Measurements from ENCODE around the gene TRHDE.

TRHDE gene

GRCh38 chr12:72241552-72241951 lies 30.6 kb upstream of the TRHDE start:
- TF ChIP-seq OSR1 (CRISPR knock-in tag; IDR thresholded peaks at IDR 0.05), result no peak
- TF ChIP-seq BACH2 (CRISPR knock-in tag; IDR thresholded peaks at IDR 0.05; ENCODE audit: borderline replicate concordance), result no peak
- TF ChIP-seq, protein P1, sequence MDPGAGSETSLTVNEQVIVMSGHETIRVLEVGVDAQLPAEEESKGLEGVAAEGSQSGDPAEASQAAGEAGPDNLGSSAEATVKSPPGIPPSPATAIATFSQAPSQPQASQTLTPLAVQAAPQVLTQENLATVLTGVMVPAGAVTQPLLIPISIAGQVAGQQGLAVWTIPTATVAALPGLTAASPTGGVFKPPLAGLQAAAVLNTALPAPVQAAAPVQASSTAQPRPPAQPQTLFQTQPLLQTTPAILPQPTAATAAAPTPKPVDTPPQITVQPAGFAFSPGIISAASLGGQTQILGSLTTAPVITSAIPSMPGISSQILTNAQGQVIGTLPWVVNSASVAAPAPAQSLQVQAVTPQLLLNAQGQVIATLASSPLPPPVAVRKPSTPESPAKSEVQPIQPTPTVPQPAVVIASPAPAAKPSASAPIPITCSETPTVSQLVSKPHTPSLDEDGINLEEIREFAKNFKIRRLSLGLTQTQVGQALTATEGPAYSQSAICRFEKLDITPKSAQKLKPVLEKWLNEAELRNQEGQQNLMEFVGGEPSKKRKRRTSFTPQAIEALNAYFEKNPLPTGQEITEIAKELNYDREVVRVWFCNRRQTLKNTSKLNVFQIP (CRISPR knock-in tag; IDR thresholded peaks at IDR 0.05; ENCODE audit: borderline replicate concordance, low read depth), result no peak
- no peak for TF ChIP-seq TCF4 (CRISPR knock-in tag; IDR thresholded peaks at IDR 0.05; ENCODE audit: borderline replicate concordance)
- TF ChIP-seq ISL1 (CRISPR knock-in tag; IDR thresholded peaks at IDR 0.05), result no peak
- no peak for TF ChIP-seq RARB (CRISPR knock-in tag; IDR thresholded peaks at IDR 0.05)
- no peak for TF ChIP-seq ESRRG (CRISPR knock-in tag; IDR thresholded peaks at IDR 0.05)
- ATAC-seq, result no peak

- TF ChIP-seq, protein P2, sequence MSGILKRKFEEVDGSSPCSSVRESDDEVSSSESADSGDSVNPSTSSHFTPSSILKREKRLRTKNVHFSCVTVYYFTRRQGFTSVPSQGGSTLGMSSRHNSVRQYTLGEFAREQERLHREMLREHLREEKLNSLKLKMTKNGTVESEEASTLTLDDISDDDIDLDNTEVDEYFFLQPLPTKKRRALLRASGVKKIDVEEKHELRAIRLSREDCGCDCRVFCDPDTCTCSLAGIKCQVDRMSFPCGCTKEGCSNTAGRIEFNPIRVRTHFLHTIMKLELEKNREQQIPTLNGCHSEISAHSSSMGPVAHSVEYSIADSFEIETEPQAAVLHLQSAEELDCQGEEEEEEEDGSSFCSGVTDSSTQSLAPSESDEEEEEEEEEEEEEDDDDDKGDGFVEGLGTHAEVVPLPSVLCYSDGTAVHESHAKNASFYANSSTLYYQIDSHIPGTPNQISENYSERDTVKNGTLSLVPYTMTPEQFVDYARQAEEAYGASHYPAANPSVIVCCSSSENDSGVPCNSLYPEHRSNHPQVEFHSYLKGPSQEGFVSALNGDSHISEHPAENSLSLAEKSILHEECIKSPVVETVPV (CRISPR knock-in tag; IDR thresholded peaks at IDR 0.05), result no peak
- no peak for TF ChIP-seq CSDC2 (CRISPR knock-in tag; IDR thresholded peaks at IDR 0.05)
- ATAC-seq, result no peak
Observed at GRCh38 chr12:72242946-72243345, 29.2 kb upstream of the TRHDE start.

- TF ChIP-seq, protein P2 (CRISPR knock-in tag; IDR thresholded peaks at IDR 0.05), result no peak
- TF ChIP-seq, protein P1 (CRISPR knock-in tag; IDR thresholded peaks at IDR 0.05; ENCODE audit: borderline replicate concordance, low read depth), result no peak
- TF ChIP-seq TOX (CRISPR knock-in tag; IDR thresholded peaks at IDR 0.05; ENCODE audit: borderline replicate concordance) (no peak), PATZ1 (CRISPR knock-in tag; IDR thresholded peaks at IDR 0.05; ENCODE audit: borderline replicate concordance) (no peak), OSR1 (CRISPR knock-in tag; IDR thresholded peaks at IDR 0.05) (no peak), TSHZ2 (CRISPR knock-in tag; IDR thresholded peaks at IDR 0.05) (no peak), BACH2 (CRISPR knock-in tag; IDR thresholded peaks at IDR 0.05; ENCODE audit: borderline replicate concordance) (no peak), ZNF70 (CRISPR knock-in tag; IDR thresholded peaks at IDR 0.05) (no peak), ISL1 (CRISPR knock-in tag; IDR thresholded peaks at IDR 0.05) (no peak), ZC3H10 (CRISPR knock-in tag; IDR thresholded peaks at IDR 0.05) (no peak), RARB (CRISPR knock-in tag; IDR thresholded peaks at IDR 0.05) (no peak), SNAI2 (CRISPR knock-in tag; IDR thresholded peaks at IDR 0.05) (no peak), ZNF8 (CRISPR knock-in tag; IDR thresholded peaks at IDR 0.05) (no peak), ESRRG (CRISPR knock-in tag; IDR thresholded peaks at IDR 0.05) (no peak), ARNTL (CRISPR knock-in tag; IDR thresholded peaks at IDR 0.05; ENCODE audit: borderline replicate concordance, low read depth) (no peak)
- TF ChIP-seq, protein P3, sequence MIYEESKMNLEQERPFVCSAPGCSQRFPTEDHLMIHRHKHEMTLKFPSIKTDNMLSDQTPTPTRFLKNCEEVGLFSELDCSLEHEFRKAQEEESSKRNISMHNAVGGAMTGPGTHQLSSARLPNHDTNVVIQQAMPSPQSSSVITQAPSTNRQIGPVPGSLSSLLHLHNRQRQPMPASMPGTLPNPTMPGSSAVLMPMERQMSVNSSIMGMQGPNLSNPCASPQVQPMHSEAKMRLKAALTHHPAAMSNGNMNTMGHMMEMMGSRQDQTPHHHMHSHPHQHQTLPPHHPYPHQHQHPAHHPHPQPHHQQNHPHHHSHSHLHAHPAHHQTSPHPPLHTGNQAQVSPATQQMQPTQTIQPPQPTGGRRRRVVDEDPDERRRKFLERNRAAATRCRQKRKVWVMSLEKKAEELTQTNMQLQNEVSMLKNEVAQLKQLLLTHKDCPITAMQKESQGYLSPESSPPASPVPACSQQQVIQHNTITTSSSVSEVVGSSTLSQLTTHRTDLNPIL (CRISPR knock-in tag; IDR thresholded peaks at IDR 0.05; ENCODE audit: low read depth), result no peak
- ATAC-seq, result no peak
Observed at GRCh38 chr12:72246370-72246769, 25.8 kb upstream of the TRHDE start.
